Common myeloid progenitor, CD34-positive (primary cell): ENCODE results near the gene CLPTM1L.

ENCODE experiments used
- CTCF ChIA-PET: fragments of 350-600 bp; sonication (Branson Sonifier 250); formaldehyde crosslinking; loops from one replicate; lab custom pipeline; 2021; ENCODE audit warnings: antibody characterized with exemption; lab: Charles Lee
- POLR2A ChIA-PET: fragments of 350-600 bp; sonication (Branson Sonifier 250); formaldehyde crosslinking; loops from one replicate; lab custom pipeline; 2021; ENCODE audit warnings: antibody characterized with exemption; lab: Charles Lee
- DNase-seq, 3 donors: peaks; one replicate each; pipeline versions ENCODE4 v3.0.0 to v3.0.0-alpha.2; 2013
- H3K27ac ChIP-seq, 2 experiments: 1 replicate in 1 of 2; 2 replicates in 1 of 2; pipeline ENCODE4 v1.7.0; 2013; ENCODE audit warnings: inconsistent platforms in 2 of 2, low read length in 2 of 2, mild to moderate bottlenecking in 2 of 2, low read depth in 1 of 2, moderate library complexity in 1 of 2; ENCODE audit not compliant: severe bottlenecking in 2 of 2, insufficient read depth in 1 of 2, poor library complexity in 1 of 2
- H3K27me3 ChIP-seq, 5 experiments: replicated peaks in 2 of 5; 1 replicate in 3 of 5; 2 replicates in 2 of 5; pipeline versions ENCODE4 v1.6.1 to v1.7.0; 2013; ENCODE audit warnings: low read length in 4 of 5, mild to moderate bottlenecking in 2 of 5, moderate library complexity in 2 of 5, inconsistent platforms in 1 of 5; ENCODE audit not compliant: insufficient read depth in 5 of 5, control insufficient read depth in 4 of 5
- H3K36me3 ChIP-seq, 4 experiments: 1 replicate in 2 of 4; 2 replicates in 2 of 4; pipeline versions ENCODE4 v1.6.1 to v1.7.0; 2013; ENCODE audit warnings: low read length in 3 of 4, control low read depth in 1 of 4, mild to moderate bottlenecking in 1 of 4; ENCODE audit not compliant: control insufficient read depth in 4 of 4, insufficient read depth in 4 of 4
- H3K4me1 ChIP-seq, 4 experiments: 1 replicate in 3 of 4; 2 replicates in 1 of 4; pipeline versions ENCODE4 v1.6.1 to v1.7.1; 2013; ENCODE audit warnings: low read length in 3 of 4, mild to moderate bottlenecking in 3 of 4, control low read depth in 1 of 4, inconsistent platforms in 1 of 4, moderate library complexity in 1 of 4; ENCODE audit not compliant: control insufficient read depth in 4 of 4, insufficient read depth in 4 of 4; ENCODE audit errors: control extremely low read depth in 1 of 4
- H3K4me3 ChIP-seq, 7 experiments: 1 replicate in 4 of 7; 2 replicates in 3 of 7; pipeline versions ENCODE4 v1.5.1 to v1.7.0; 2013; ENCODE audit warnings: mild to moderate bottlenecking in 7 of 7, low read length in 6 of 7, moderate library complexity in 6 of 7, inconsistent platforms in 2 of 7, low read depth in 2 of 7, control low read depth in 1 of 7; ENCODE audit not compliant: insufficient read depth in 4 of 7, control insufficient read depth in 1 of 7; ENCODE audit errors: extremely low read depth in 1 of 7
- H3K9me3 ChIP-seq, 5 experiments: 1 replicate in 4 of 5; 2 replicates in 1 of 5; pipeline versions ENCODE4 v1.6.1 to v1.7.1; 2013; ENCODE audit warnings: low read length in 4 of 5, mild to moderate bottlenecking in 2 of 5, inconsistent platforms in 1 of 5, low read depth in 1 of 5, moderate library complexity in 1 of 5; ENCODE audit not compliant: control insufficient read depth in 4 of 5, insufficient read depth in 2 of 5; ENCODE audit errors: control extremely low read depth in 1 of 5
- WGBS: methylation state at CpG from one replicate; pipeline ENCODE4 v1.1.5; 2013; ENCODE audit not compliant: insufficient coverage; 5-methylcytosine and 5-hydroxymethylcytosine counted together

The CLPTM1L gene

DNA sequence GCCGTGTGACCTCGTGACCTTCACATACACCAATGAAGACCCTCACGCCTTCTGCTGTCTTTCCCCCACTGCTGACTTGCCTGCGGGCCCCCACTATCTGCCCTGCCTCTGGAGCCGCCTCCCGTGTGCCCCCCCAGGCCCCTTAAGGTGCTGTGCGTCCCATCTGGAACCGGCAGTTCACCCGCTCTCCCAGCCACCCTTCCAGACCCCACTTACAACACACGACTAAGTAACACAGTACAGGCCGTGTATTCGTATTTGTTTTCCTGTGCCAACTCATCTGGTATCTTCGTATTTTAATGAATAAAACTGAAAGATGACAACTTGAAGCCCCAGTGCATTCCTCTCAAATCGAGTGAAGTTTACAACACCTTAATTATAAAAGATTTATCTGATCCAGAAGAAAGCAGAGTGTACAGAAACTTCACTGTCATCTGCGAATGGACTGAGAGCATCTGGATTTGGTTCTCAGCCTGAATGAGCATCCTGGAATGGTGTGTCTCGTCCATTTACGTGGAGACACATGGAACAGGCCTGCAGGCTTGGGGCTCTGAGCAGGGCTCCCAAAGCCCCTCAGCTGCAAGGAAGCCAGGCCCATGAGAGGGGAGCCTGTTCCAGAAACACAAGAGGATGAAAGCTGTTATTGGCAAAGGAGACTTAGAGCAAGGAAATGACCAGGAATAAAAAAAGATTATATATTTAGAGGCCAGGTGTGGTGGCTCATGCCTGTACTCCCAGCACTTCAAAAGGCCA, 28.1 kb downstream of the CLPTM1L start:
- DNase-seq: no peak
- Histone ChIP-seq H3K27me3 (no peaks in the 10 kb centered on the region), H3K9me3 (peaks cover 0 to 1% (median 0%) of the 10 kb centered on the region in 5 experiments), H3K4me1 (peaks cover 0 to 44% (median 34%) of the 10 kb centered on the region in 4 experiments), H3K27ac (no peak overlapping the region), H3K4me3 (peak overlapping the region in 1 of 7 experiments; percentile 51), H3K36me3 (peaks cover 2 to 45% (median 37%) of the 10 kb centered on the region in 4 experiments)
- ChIA-PET CTCF (no interaction called here), POLR2A (no interaction called here)
- 81% methylated on average over 17 of the region's 17 CpGs for WGBS

DNA sequence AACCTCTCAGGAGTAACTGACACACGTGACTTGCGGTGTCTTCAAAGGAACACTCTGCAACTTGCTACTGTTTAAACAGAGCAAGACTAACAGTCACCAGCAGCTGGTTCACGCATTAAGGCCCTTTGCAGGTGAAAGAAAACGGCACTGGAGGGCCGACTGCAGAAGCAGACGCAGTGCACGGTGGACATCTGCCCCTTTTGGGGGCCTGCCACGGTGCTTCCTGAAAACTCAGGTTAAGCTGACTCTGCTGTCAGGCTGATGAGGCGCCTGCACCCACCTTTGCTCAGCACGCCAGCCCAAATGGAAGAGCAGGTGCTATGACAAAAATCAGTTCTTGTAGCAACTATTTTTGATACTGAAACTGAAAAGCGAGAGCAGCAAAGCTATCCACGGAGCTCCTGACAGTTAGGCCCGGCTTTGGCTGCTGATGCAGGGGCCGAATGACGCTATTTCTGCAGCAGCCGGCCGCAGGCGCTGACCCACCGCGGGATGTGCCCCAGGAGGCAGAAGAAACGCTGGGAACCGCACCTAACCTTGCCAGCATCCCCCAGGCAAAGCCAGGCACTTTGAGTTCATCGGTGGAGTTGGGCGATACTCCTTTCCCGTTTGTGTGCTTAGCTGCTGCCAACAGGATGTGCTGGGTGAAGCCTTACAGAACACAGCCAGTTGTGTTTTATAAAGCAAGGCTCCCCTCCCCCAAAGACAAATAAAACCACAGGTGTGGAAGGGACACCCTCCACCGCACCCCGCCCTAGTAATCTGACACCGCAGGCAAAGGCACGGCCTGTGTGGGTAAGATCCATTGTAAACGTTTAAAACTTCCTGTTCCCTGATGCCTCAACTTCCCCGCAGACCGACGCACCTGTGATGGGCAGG, 29.0 kb downstream of the CLPTM1L start:
- CTCF ChIA-PET: no interaction called here
- no peak overlapping the region for H3K27ac ChIP-seq

DNA sequence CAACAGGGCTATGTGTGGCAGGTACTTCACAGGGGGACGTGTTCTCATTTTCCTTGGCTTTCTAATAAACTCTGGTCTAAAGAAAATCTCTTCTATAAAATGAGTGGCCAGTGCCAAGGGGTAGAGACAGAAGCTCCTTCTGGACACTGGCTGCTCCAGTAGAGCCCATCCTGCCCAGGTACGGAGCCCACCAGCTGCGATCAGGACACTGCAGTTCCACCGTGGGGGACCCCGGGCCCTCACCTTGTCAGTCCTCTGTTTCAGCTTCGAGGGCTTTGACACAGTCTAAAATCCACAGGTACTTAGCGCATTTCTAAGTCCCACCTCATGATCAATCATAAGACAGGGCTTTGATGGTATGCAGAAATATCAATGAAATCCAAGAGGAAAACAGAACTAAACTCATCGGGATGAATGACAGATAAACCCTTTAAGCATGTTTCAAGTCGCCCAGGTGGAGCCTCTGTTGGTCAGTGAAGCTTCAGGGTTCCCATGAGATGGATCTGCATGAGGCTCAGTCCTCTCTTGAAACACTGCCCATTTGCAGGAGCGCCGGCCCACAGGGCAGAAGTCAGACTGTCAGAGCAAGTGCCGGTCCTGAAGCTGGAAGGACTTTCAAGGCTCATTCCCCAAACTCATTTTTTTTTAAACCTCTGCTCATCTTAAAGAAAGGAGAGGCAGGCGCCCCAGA, 29.7 kb downstream of the CLPTM1L start:
- DNase-seq: no peak

More for the DNA sequence above, 29.0 kb downstream of the CLPTM1L start:
- WGBS: 37% methylated on average over 26 of the region's 33 CpGs
- POLR2A ChIA-PET: no interaction called here
- peaks cover 2 to 37% (median 29%) of the 10 kb centered on the region in 4 experiments for H3K36me3 ChIP-seq
- H3K4me1 ChIP-seq: peaks cover 0 to 44% (median 34%) of the 10 kb centered on the region in 4 experiments
- peak overlapping the region in 3 of 7 experiments; percentile 7 to 51 (median 45) for H3K4me3 ChIP-seq
- DNase-seq: peak in 2 of 3 donors; percentile 26 to 35
- peaks cover 0 to 9% (median 6%) of the 10 kb centered on the region in 5 experiments for H3K9me3 ChIP-seq
- H3K27me3 ChIP-seq: no peaks in the 10 kb centered on the region

DNA sequence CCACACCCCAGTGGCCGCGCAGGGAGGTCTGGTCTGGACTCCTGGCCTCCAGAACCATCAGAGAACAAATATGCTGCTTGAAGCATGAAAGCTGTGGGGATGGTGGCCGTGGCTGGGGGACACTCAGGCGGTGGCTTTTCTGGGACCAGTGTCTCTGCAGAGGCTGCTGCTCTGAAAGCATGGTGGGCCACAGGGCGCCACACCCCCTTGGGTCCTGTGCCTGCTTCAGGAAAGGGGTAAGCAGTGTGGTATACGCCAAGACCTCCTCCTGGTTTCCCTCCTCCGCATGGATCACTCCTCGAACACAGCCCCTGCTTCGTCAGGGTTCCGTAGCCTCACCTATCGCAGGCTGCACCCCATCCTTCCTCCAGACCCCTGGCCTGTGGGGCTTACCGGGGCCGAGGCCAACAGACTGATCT, 30.3 kb downstream of the CLPTM1L start:
- CTCF ChIA-PET: no interaction called here
- POLR2A ChIA-PET: no interaction called here

More for the DNA sequence above, 29.7 kb downstream of the CLPTM1L start:
- Histone ChIP-seq H3K27ac (no peak overlapping the region), H3K27me3 (no peaks in the 10 kb centered on the region), H3K9me3 (peaks cover 0 to 17% (median 12%) of the 10 kb centered on the region in 5 experiments), H3K36me3 (peaks cover 2 to 29% (median 21%) of the 10 kb centered on the region in 4 experiments), H3K4me1 (peaks cover 0 to 44% (median 34%) of the 10 kb centered on the region in 4 experiments), H3K4me3 (no peak overlapping the region)
- 91% methylated on average over 11 of the region's 13 CpGs for WGBS
- POLR2A ChIA-PET: no interaction called here
- CTCF ChIA-PET: no interaction called here

DNA sequence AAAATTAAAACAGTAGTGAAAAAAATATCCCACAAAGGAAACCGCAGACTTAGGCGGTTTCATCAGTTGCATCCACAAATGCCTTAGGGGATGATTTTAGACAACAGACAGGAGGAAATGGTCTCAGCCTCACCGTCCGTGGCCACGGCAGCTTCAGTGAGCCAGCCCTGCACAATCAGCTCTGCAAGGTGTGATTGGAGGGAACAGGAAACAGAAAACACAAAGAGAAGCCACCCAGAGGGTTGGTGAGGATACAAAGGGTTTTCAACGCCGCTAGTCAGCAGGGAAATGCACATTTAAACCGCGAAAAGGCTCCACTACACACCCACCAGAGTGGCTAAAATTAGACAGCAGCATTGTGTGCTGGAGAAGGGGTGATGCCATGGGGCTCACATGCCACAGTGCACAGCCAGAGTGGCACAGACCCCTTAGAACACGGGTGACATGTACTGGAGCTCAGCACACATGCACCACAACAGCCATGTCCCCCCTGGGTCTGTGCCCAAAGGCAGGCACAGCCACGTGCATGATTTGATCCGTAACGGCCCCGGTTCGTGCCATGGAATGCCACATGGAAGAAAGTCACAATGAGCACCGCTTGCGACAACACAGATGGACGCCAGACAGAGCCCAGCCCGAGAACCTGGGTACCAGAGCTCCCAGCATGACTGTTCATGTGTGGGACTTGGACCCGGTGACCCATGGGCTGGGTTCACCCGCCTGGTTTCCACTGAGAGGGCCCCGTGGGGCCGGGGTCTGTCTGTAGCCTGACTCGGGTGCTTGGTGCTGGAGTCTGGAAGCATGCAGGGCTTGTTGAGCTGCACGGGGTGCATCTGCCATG, 31.7 kb downstream of the CLPTM1L start:
- Histone ChIP-seq H3K4me1 (peaks cover 0 to 44% (median 34%) of the 10 kb centered on the region in 4 experiments), H3K9me3 (peaks cover 0 to 19% (median 13%) of the 10 kb centered on the region in 5 experiments), H3K36me3 (peaks cover 2 to 10% (median 6%) of the 10 kb centered on the region in 4 experiments), H3K27ac (no peak overlapping the region), H3K4me3 (no peak overlapping the region), H3K27me3 (no peaks in the 10 kb centered on the region)
- peak; percentile 57 to 91 (median 87) for DNase-seq
- POLR2A ChIA-PET: interaction anchor here (0.7 kb wide), 1 partner anchor 10 kb away, joined by 3 read pairs; no protein-coding TSS in a partner anchor
- 56% methylated on average over 21 of the region's 25 CpGs for WGBS
- CTCF ChIA-PET: interaction anchor here (1.6 kb wide), 1 partner anchor 11 kb away, joined by 4 read pairs; no protein-coding TSS in a partner anchor

More for the DNA sequence above, 30.3 kb downstream of the CLPTM1L start:
- Histone ChIP-seq H3K9me3 (peaks cover 0 to 19% (median 13%) of the 10 kb centered on the region in 5 experiments), H3K4me1 (peaks cover 0 to 44% (median 34%) of the 10 kb centered on the region in 4 experiments), H3K36me3 (peaks cover 2 to 24% (median 17%) of the 10 kb centered on the region in 4 experiments), H3K27me3 (no peaks in the 10 kb centered on the region), H3K27ac (no peak overlapping the region), H3K4me3 (no peak overlapping the region)
- 95% methylated on average over 13 of the region's 13 CpGs for WGBS
- no peak for DNase-seq

DNA sequence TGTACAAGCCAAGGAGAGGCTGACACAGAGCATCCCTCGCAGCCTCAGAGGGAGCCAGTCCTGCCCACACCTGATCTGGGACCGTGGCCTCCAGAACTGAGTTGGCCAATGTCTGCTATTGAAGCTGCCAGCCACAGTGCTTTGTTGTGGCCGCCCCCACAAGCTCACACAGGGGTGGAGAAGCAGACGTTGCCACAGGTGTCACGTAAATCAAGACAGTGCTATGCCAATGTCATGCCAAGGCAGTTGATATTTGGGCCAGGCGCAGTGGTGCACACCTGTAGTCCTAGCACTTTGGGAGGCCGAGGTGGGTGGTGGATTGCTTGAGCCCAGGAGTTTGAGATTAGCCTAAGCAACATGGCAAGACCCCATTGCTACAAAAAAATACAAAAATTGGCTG, 32.7 kb downstream of the CLPTM1L start:
- WGBS: 91% methylated on average over 7 of the region's 7 CpGs
- ChIA-PET CTCF (interaction anchor here (1.1 to 1.6 kb wide), 2 partner anchors 12 to 14 kb away, joined by 3 to 4 read pairs; no protein-coding TSS in a partner anchor), POLR2A (no interaction called here)
- Histone ChIP-seq H3K4me3 (no peak overlapping the region), H3K36me3 (peaks cover 0 to 3% (median 0%) of the 10 kb centered on the region in 4 experiments), H3K4me1 (peaks cover 0 to 44% (median 34%) of the 10 kb centered on the region in 4 experiments), H3K27ac (no peak overlapping the region), H3K27me3 (no peaks in the 10 kb centered on the region), H3K9me3 (peaks cover 0 to 19% (median 13%) of the 10 kb centered on the region in 5 experiments)
- DNase-seq: peak in 2 of 3 donors; percentile 12 to 35
